ENCODE data around the gene KCP.
"Not testable (repeated sequence)": the region's sequence is repeated elsewhere in the genome, so short reads cannot be mapped to it uniquely, and the experiment has no call there.

The KCP gene

GRCh38 chr7:128919881-128920799 is 9.6 kb upstream of the KCP start:
- DNase-seq, result no peak

GRCh38 chr7:128919241-128919640 is 8.7 kb upstream of the KCP start:
- no peak for DNase-seq

GRCh38 chr7:128918016-128918665 is 7.6 kb upstream of the KCP start:
- no peak for DNase-seq

- DNase-seq, result no peak
These were observed 6.6 kb upstream of the KCP start for GRCh38 chr7:128917122-128917521.

- no peak for DNase-seq
These were observed 6.1 kb upstream of the KCP start for GRCh38 chr7:128916643-128916915.

GRCh38 chr7:128915841-128916642 is 5.5 kb upstream of the KCP start:
- no peak for DNase-seq

- no peak for DNase-seq
These were observed 4.8 kb upstream of the KCP start for GRCh38 chr7:128915271-128915819.

GRCh38 chr7:128914566-128915151 is 4.2 kb upstream of the KCP start:
- DNase-seq, result no peak

GRCh38 chr7:128913870-128914565 is 3.5 kb upstream of the KCP start:
- no peak for DNase-seq

GRCh38 chr7:128912709-128913495 is 2.4 kb upstream of the KCP start:
- not testable (repeated sequence) for DNase-seq

- no peak for DNase-seq
These were observed 1.8 kb upstream of the KCP start for GRCh38 chr7:128912281-128912680.

- no peak for DNase-seq
These were observed 1.0 kb upstream of the KCP start for GRCh38 chr7:128911423-128912031.

- DNase-seq, result no peak
These were observed 612 bp downstream of the KCP start for GRCh38 chr7:128909625-128910568.

GRCh38 chr7:128908750-128909624 is 1.5 kb downstream of the KCP start:
- no peak for DNase-seq

- no peak for DNase-seq
These were observed 3.5 kb downstream of the KCP start for GRCh38 chr7:128906766-128907559.

- no peak for DNase-seq
These were observed 4.3 kb downstream of the KCP start for GRCh38 chr7:128906001-128906765.

Measured in stimulated activated CD8-positive, alpha-beta memory T cell treated with anti-CD3 and anti-CD28 coated beads, Interleukin-4, amount 100 ng/mL, for 48 hours (primary cell).